ENCODE results near the gene SFMBT1. TPM values are rescaled to one million over a fixed set of nuclear protein-coding genes. Genes with fewer than 3 reads are reported as not detected.

The SFMBT1 gene
- total RNA-seq, 1 donor from 2014 or later, result 8.4 TPM

DNA sequence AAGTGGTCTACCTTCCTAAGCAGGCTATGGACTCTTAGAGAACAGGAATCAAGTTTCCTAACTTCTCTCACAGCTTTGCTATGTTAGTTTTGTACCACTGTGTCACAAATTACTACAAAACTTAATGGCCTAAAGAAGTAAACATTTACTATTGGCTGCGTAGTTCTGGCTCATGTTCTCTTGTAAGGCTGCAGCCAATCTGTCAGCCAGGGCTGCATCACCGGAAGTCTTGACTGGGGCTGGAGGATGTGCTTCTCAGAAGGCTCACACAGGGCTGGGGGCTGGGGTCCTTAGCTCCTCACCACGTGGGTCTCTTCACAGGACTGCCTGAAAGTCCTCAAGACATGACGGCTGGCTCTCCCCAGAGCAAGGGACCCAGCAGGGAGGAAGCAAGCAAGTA lies 164.0 kb downstream of the SFMBT1 start:
- peaks cover 7% of the 10 kb centered on the region for H3K9me3 Mint-ChIP-seq (ENCODE audit: low read depth)
- H3K36me3 Mint-ChIP-seq (ENCODE audit: low read depth), result peaks cover 17% of the 10 kb centered on the region
- TF ChIP-seq, protein P1, sequence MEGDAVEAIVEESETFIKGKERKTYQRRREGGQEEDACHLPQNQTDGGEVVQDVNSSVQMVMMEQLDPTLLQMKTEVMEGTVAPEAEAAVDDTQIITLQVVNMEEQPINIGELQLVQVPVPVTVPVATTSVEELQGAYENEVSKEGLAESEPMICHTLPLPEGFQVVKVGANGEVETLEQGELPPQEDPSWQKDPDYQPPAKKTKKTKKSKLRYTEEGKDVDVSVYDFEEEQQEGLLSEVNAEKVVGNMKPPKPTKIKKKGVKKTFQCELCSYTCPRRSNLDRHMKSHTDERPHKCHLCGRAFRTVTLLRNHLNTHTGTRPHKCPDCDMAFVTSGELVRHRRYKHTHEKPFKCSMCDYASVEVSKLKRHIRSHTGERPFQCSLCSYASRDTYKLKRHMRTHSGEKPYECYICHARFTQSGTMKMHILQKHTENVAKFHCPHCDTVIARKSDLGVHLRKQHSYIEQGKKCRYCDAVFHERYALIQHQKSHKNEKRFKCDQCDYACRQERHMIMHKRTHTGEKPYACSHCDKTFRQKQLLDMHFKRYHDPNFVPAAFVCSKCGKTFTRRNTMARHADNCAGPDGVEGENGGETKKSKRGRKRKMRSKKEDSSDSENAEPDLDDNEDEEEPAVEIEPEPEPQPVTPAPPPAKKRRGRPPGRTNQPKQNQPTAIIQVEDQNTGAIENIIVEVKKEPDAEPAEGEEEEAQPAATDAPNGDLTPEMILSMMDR (IDR thresholded peaks at IDR 0.05), result no peak
- H3K4me3 Mint-ChIP-seq (ENCODE audit: unreplicated experiment), result no peak overlapping the region
- no peaks in the 10 kb centered on the region for H3K4me1 Mint-ChIP-seq (ENCODE audit: low read depth)
- H3K27me3 Mint-ChIP-seq (ENCODE audit: low read depth), result no peaks in the 10 kb centered on the region
- no peak for DNase-seq (ENCODE audit: low spot score)
- no peak overlapping the region for H3K27ac Mint-ChIP-seq (ENCODE audit: unreplicated experiment)

DNA sequence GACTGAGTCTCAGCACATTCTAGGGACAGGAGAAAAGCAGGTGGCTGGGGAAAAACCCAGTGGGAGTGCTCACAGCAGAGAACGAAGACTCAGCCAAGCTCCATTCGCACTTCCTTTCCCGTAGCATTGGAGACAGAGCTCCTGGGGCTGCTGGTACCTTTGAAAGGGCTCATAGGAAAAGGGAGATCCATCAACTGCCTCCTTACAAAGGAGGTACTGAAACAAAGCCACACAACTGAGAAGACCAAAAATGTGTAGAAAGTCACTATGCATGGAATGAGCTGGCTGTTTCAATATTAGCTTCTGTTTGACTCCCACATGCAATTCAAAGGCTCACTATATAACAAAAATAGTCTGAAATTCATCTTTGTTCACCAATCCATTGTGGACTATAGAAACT lies 165.4 kb downstream of the SFMBT1 start:
- DNase-seq (ENCODE audit: low spot score), result no peak
- no peak overlapping the region for H3K4me3 Mint-ChIP-seq (ENCODE audit: unreplicated experiment)
- H3K9me3 Mint-ChIP-seq (ENCODE audit: low read depth), result peaks cover 7% of the 10 kb centered on the region
- TF ChIP-seq, protein P1 (IDR thresholded peaks at IDR 0.05), result no peak
- no peak overlapping the region for H3K27ac Mint-ChIP-seq (ENCODE audit: unreplicated experiment)
- H3K36me3 Mint-ChIP-seq (ENCODE audit: low read depth), result peaks cover 12% of the 10 kb centered on the region
- H3K27me3 Mint-ChIP-seq (ENCODE audit: low read depth), result no peaks in the 10 kb centered on the region
- no peaks in the 10 kb centered on the region for H3K4me1 Mint-ChIP-seq (ENCODE audit: low read depth)

DNA sequence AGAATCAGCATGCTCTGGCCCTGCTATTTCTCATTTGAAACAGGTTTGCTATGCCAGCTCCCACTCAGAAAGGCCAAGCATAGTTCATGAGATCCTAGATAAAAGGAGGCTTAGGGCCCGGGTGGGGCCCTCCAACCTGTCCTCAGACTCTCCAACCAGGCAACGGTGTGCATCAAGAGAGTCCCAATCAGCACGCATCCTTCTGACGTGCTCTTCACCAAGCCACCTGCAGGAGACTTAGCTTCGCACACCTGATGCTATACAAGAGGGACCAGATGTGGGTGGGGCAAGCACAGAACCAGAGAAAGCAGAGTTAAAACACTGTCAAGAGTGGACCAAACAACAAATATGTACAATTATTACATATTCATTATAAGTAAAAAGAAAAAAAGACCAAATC lies 165.8 kb downstream of the SFMBT1 start:
- TF ChIP-seq, protein P1 (IDR thresholded peaks at IDR 0.05), result no peak
- Mint-ChIP-seq H3K27ac (ENCODE audit: unreplicated experiment) (no peak overlapping the region), H3K36me3 (ENCODE audit: low read depth) (peaks cover 8% of the 10 kb centered on the region), H3K4me3 (ENCODE audit: unreplicated experiment) (no peak overlapping the region), H3K27me3 (ENCODE audit: low read depth) (no peaks in the 10 kb centered on the region), H3K9me3 (ENCODE audit: low read depth) (peaks cover 3% of the 10 kb centered on the region), H3K4me1 (ENCODE audit: low read depth) (peaks cover 3% of the 10 kb centered on the region)
- no peak for DNase-seq (ENCODE audit: low spot score)

DNA sequence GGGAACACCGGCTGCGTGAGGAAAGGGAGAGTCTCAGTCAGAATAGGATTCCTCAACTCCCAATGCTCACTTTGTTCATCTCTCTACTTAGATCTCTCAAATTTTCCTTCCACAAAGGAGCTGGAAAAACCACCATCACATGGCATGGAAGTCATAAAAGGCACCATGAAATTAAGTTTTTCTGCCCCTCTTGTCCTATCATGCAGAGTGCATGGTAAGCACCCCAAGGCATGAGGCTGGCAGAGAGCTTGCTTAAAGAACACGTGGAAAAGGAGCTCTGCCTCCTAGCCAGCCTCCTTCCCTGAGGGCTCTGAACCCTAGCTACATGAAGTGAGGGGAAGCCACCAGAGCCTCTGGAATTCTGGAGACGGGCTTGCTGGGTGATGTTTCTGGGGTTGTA lies 166.3 kb downstream of the SFMBT1 start:
- TF ChIP-seq, protein P1 (IDR thresholded peaks at IDR 0.05), result no peak
- H3K36me3 Mint-ChIP-seq (ENCODE audit: low read depth), result peaks cover 3% of the 10 kb centered on the region
- H3K4me1 Mint-ChIP-seq (ENCODE audit: low read depth), result peaks cover 6% of the 10 kb centered on the region
- no peak overlapping the region for H3K27ac Mint-ChIP-seq (ENCODE audit: unreplicated experiment)
- no peaks in the 10 kb centered on the region for H3K27me3 Mint-ChIP-seq (ENCODE audit: low read depth)
- no peak overlapping the region for H3K4me3 Mint-ChIP-seq (ENCODE audit: unreplicated experiment)
- H3K9me3 Mint-ChIP-seq (ENCODE audit: low read depth), result no peaks in the 10 kb centered on the region
- DNase-seq (ENCODE audit: low spot score), result no peak

DNA sequence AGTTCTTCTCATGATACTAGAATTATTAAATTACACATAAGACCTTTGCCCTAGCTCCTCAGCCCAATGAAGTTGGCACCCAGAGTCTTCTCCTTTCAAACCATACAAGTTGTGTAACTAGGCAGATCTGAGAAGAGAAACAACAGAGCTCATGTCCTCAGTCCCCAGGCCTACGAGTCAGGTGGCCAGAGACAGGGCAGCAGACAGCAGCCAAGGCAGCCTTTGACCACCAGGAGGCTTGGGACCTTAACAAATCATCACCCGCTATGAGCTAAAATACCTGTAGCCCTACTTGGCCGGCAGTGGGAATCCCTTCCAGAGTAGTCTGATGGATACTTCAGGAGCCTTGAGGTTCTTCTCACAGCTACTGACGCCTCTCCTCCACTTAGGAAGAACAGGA lies 166.8 kb downstream of the SFMBT1 start:
- Mint-ChIP-seq H3K27ac (ENCODE audit: unreplicated experiment) (no peak overlapping the region), H3K27me3 (ENCODE audit: low read depth) (no peaks in the 10 kb centered on the region), H3K4me1 (ENCODE audit: low read depth) (peaks cover 10% of the 10 kb centered on the region), H3K4me3 (ENCODE audit: unreplicated experiment) (no peak overlapping the region), H3K36me3 (ENCODE audit: low read depth) (peaks cover 3% of the 10 kb centered on the region), H3K9me3 (ENCODE audit: low read depth) (no peaks in the 10 kb centered on the region)
- TF ChIP-seq, protein P1 (IDR thresholded peaks at IDR 0.05), result no peak
- no peak for DNase-seq (ENCODE audit: low spot score)

Data from chondrocyte (in vitro differentiated cells).